Measurements from ENCODE around the gene TINAG.

DNA sequence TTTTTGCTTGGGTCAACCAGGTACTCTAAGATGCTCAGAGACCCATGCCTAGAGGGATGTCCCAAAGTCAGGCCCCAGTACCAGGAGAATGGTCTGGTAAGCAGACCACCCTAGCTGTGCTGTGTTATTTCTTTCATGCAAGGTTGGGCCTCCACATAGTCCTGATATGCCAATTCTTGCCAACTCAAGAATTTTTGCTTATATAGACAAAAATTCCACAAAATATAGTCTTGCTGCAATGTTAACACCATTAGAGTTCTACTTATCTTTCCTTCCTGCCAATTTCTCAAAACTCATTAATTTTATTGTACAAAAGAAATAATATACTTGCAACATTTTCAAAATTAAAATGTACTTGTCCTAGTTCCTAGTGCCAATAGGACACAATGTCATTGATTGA is 33.9 kb upstream of the TINAG start:
- TF ChIP-seq POLR2AphosphoS5 (IDR thresholded peaks at IDR 0.05; ENCODE audit: low read depth, low read length) (no peak), TAF1 (IDR thresholded peaks at IDR 0.05; ENCODE audit: low read depth, low read length) (no peak), POLR2A (IDR thresholded peaks at IDR 0.05; ENCODE audit: low read depth, low read length) (no peak), PAX5 (IDR thresholded peaks at IDR 0.05; ENCODE audit: insufficient read depth, low read length, severe bottlenecking) (no peak)

All from GM12891 (cell line).